ENCODE data around the gene GOLGA8A.
"Not testable (repeated sequence)": the region's sequence is repeated elsewhere in the genome, so short reads cannot be mapped to it uniquely, and the experiment has no call there.

DNA sequence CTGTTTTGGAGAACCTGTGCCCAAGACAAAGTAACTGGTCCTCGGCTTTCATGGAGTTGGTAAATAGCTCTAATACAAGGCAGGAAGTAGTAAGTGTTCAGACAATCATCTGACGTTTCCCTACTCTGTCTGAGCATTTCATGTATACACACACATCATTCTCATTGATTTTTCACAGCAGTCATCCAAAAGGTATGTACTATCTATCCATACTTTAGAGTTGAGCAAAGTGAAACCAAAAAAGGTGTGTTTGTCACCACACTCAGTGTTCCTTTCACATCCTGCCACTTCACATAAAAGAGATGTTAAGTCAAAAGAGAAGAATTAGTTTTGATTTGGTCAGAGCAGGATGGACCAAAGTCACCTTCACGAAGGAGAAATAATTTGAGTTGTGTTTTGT is 33.7 kb downstream of the GOLGA8A start:
- TF ChIP-seq ZNF274 (IDR thresholded peaks at IDR 0.05; ENCODE audit: low read depth, low read length); YY1 (IDR thresholded peaks at IDR 0.05; ENCODE audit: insufficient read depth, insufficient read length); SUZ12 (IDR thresholded peaks at IDR 0.05; ENCODE audit: extremely low read depth, insufficient read depth, insufficient read length): not testable (repeated sequence)
